AG04449 (cell line): ENCODE data around the gene HSPA12B.

Source experiments
- CTCF ChIA-PET: fragments of 350-600 bp; formaldehyde crosslinking; extraction: SDS; loops from one replicate; lab custom pipeline; 2021; ENCODE audit warnings: antibody characterized with exemption; lab: Yijun Ruan, JAX
- POLR2A ChIA-PET: fragments of 400-600, 350-600 bp; formaldehyde crosslinking; extraction: SDS; loops from one replicate; lab custom pipeline; 2020; ENCODE audit warnings: antibody characterized with exemption, inconsistent platforms; lab: Yijun Ruan, JAX
- DNase-seq: peaks from one replicate; pipeline ENCODE4 v3.0.0-alpha.2; 2010; ENCODE audit warnings: low read depth, low spot score
- H3K4me3 ChIP-seq: 2 replicates; pipeline ENCODE4 v1.5.1; 2011; ENCODE audit warnings: low read depth, mild to moderate bottlenecking, control low read depth, low read length
- CTCF ChIP-seq: IDR thresholded peaks from one replicate; pipeline ENCODE4 v1.5.1; 2011; ENCODE audit warnings: mild to moderate bottlenecking, moderate library complexity, low read length, control low read depth, inconsistent platforms; ENCODE audit not compliant: insufficient read depth; ENCODE audit errors: missing control alignments

The HSPA12B gene

GRCh38 chr20:3694864-3695263, 37.6 kb upstream of the HSPA12B start:
- POLR2A ChIA-PET = no interaction called here
- CTCF ChIA-PET = interaction anchor here (1.1 to 43.4 kb wide), 5 partner anchors 8 to 74 kb away, joined by 3 to 1151 read pairs (median 4); partner anchors contain the start of genes ADAM33 and SIGLEC1

GRCh38 chr20:3696200-3696599, 36.3 kb upstream of the HSPA12B start:
- no peak for DNase-seq
- peak; percentile 24 for TF ChIP-seq CTCF
- POLR2A ChIA-PET = interaction anchor here (1.1 kb wide), 1 partner anchor 19 kb away, joined by 3 read pairs; no protein-coding TSS in a partner anchor
- CTCF ChIA-PET = interaction anchor here (27.2 to 43.4 kb wide), 2 partner anchors 9 to 12 kb away, joined by 1151 read pairs; partner anchors contain the start of genes ADAM33 and SIGLEC1
- H3K4me3 ChIP-seq = no peak overlapping the region

More at GRCh38 chr20:3694864-3695263, 37.6 kb upstream of the HSPA12B start:
- DNase-seq = no peak
- H3K4me3 ChIP-seq = no peak overlapping the region
- no peak for TF ChIP-seq CTCF

GRCh38 chr20:3696745-3697587, 35.5 kb upstream of the HSPA12B start:
- CTCF ChIA-PET = interaction anchor here (1.0 to 43.4 kb wide), 3 partner anchors 10 to 135 kb away, joined by 3 to 1151 read pairs (median 1151); partner anchors contain the start of genes ADAM33 and SIGLEC1
- TF ChIP-seq CTCF = no peak

GRCh38 chr20:3697588-3698305, 34.7 kb upstream of the HSPA12B start:
- ChIA-PET CTCF (interaction anchor here (0.6 to 43.4 kb wide), 4 partner anchors 10 to 136 kb away, joined by 3 to 1151 read pairs (median 577); partner anchors contain the start of genes ADAM33 and SIGLEC1), POLR2A (no interaction called here)
- H3K4me3 ChIP-seq = no peak overlapping the region
- no peak for TF ChIP-seq CTCF
- no peak for DNase-seq

More at GRCh38 chr20:3696745-3697587, 35.5 kb upstream of the HSPA12B start:
- no peak for DNase-seq
- no peak overlapping the region for H3K4me3 ChIP-seq
- POLR2A ChIA-PET = interaction anchor here (1.1 kb wide), 1 partner anchor 20 kb away, joined by 3 read pairs; no protein-coding TSS in a partner anchor

GRCh38 chr20:3698591-3699001, 33.9 kb upstream of the HSPA12B start:
- H3K4me3 ChIP-seq = no peak overlapping the region
- no peak for DNase-seq
- ChIA-PET POLR2A (no interaction called here), CTCF (interaction anchor here (0.6 to 43.4 kb wide), 3 partner anchors 9 to 116 kb away, joined by 3 to 1151 read pairs (median 1151); partner anchors contain the start of genes ADAM33 and SIGLEC1)
- TF ChIP-seq CTCF = no peak
